ENCODE results near the gene MTMR3.

GRCh38 chr22:30073743-30074142 is 190.8 kb downstream of the MTMR3 start:
- TF ChIP-seq, protein P1, sequence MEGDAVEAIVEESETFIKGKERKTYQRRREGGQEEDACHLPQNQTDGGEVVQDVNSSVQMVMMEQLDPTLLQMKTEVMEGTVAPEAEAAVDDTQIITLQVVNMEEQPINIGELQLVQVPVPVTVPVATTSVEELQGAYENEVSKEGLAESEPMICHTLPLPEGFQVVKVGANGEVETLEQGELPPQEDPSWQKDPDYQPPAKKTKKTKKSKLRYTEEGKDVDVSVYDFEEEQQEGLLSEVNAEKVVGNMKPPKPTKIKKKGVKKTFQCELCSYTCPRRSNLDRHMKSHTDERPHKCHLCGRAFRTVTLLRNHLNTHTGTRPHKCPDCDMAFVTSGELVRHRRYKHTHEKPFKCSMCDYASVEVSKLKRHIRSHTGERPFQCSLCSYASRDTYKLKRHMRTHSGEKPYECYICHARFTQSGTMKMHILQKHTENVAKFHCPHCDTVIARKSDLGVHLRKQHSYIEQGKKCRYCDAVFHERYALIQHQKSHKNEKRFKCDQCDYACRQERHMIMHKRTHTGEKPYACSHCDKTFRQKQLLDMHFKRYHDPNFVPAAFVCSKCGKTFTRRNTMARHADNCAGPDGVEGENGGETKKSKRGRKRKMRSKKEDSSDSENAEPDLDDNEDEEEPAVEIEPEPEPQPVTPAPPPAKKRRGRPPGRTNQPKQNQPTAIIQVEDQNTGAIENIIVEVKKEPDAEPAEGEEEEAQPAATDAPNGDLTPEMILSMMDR (conservative IDR thresholded peaks at IDR 0.05 in 1 of 2, IDR thresholded peaks at IDR 0.05 in 1 of 2; ENCODE audit: extremely low read depth in 1 of 2, insufficient read depth in 1 of 2, low read depth in 1 of 2, low read length in 2 of 2) = no peak
- TF ChIP-seq EZH2 (IDR thresholded peaks at IDR 0.05; ENCODE audit: borderline replicate concordance, low read length) = no peak
